Coronary artery (tissue), 2 donors: ENCODE data around the gene IL5RA.

Experiments
- DNase-seq: peaks from one replicate; pipeline ENCODE4 v3.0.0-alpha.2; 2017; ENCODE audit warnings: low spot score
- H3K27ac ChIP-seq, 2 donors: fragments of 200-600 bp; sonication (generic); one replicate each; pipeline ENCODE4 v1.5.1; 2016 to 2019
- H3K4me3 ChIP-seq: fragments of 200-600 bp; sonication (generic); 2 replicates; pipeline ENCODE4 v1.5.1; 2016; ENCODE audit warnings: mild to moderate bottlenecking, moderate library complexity
- CTCF ChIP-seq: fragments of 200-600 bp; sonication (generic); IDR thresholded peaks from one replicate; pipeline ENCODE4 v1.5.1; 2019; ENCODE audit warnings: antibody characterized with exemption

The IL5RA gene

GRCh38 chr3:3110299-3110630 is at the start of gene IL5RA:
Gene IL5RA, minus strand, starts transcription at chr3:3110374. Its CDS starts 5,390 bp downstream, at chr3:3104984.
- Histone ChIP-seq H3K4me3 (peak within 1 kb of the TSS; percentile 37), H3K27ac (no peak within 1 kb of the TSS)
- no peak for DNase-seq
- no peak for TF ChIP-seq CTCF

- no peak for DNase-seq
- H3K4me3 ChIP-seq: no peak overlapping the region
- TF ChIP-seq CTCF: no peak
- H3K27ac ChIP-seq: no peak overlapping the region
These were observed 47.3 kb upstream of the IL5RA start for GRCh38 chr3:3157484-3157883.

GRCh38 chr3:3154879-3155610 is 44.9 kb upstream of the IL5RA start:
- TF ChIP-seq CTCF: no peak
- no peak overlapping the region for H3K27ac ChIP-seq
- H3K4me3 ChIP-seq: no peak overlapping the region
- no peak for DNase-seq

- H3K27ac ChIP-seq: no peak overlapping the region
- TF ChIP-seq CTCF: no peak
- DNase-seq: no peak
- no peak overlapping the region for H3K4me3 ChIP-seq
These were observed 41.3 kb upstream of the IL5RA start for GRCh38 chr3:3151513-3151912.

- no peak for DNase-seq
- Histone ChIP-seq H3K27ac (no peak overlapping the region), H3K4me3 (no peak overlapping the region)
- TF ChIP-seq CTCF: no peak
These were observed 39.4 kb upstream of the IL5RA start for GRCh38 chr3:3149560-3149959.

GRCh38 chr3:3145831-3146230 is 35.7 kb upstream of the IL5RA start:
- no peak for DNase-seq
- H3K4me3 ChIP-seq: no peak overlapping the region
- TF ChIP-seq CTCF: no peak

GRCh38 chr3:3141939-3142338 is 31.8 kb upstream of the IL5RA start:
- H3K27ac ChIP-seq: no peak overlapping the region
- DNase-seq: no peak
- no peak overlapping the region for H3K4me3 ChIP-seq
- no peak for TF ChIP-seq CTCF

More at GRCh38 chr3:3145831-3146230, 35.7 kb upstream of the IL5RA start:
- no peak overlapping the region for H3K27ac ChIP-seq
